ENCODE measurements around the gene TKTL2.

- TF ChIP-seq CTCF (IDR thresholded peaks at IDR 0.05; ENCODE audit: borderline replicate concordance, extremely low read depth, low read length, poor library complexity, severe bottlenecking) (no peak), EZH2 (IDR thresholded peaks at IDR 0.05; ENCODE audit: borderline replicate concordance, low read depth, low read length, severe bottlenecking) (no peak)
Observed at GRCh38 chr4:163493643-163494359, 20.2 kb upstream of the TKTL2 start.
